Astrocyte (in vitro differentiated cells and primary cell): Measurements from ENCODE around the gene PLAAT5. TPM values are rescaled to one million over a fixed set of nuclear protein-coding genes. Genes with fewer than 3 reads are reported as not detected.

Source experiments
- DNase-seq: peaks from one replicate; pipeline ENCODE4 v3.0.0-alpha.2; 2010; ENCODE audit warnings: low read depth
- FAIRE-seq: peaks from 2 replicates; lab custom pipeline; 2011; peaks lifted over from hg19 to GRCh38; lab: Jason Lieb, UNC
- H2AFZ ChIP-seq: 2 replicates; pipeline ENCODE4 v1.6.0; 2012; ENCODE audit warnings: low read depth, low read length, inconsistent platforms
- H3K27ac ChIP-seq: 2 replicates; pipeline ENCODE4 v1.5.1; 2011; ENCODE audit warnings: low read depth, low read length, inconsistent platforms
- H3K27me3 ChIP-seq: 2 replicates; pipeline ENCODE4 v1.6.0; 2011; ENCODE audit warnings: low read length, inconsistent platforms; ENCODE audit not compliant: insufficient read depth
- H3K36me3 ChIP-seq: 2 replicates; pipeline ENCODE4 v1.5.1; 2011; ENCODE audit warnings: low read length, inconsistent platforms; ENCODE audit not compliant: insufficient read depth
- H3K4me1 ChIP-seq: 2 replicates; pipeline ENCODE4 v1.5.1; 2011; ENCODE audit warnings: low read length, inconsistent platforms; ENCODE audit not compliant: insufficient read depth
- H3K4me2 ChIP-seq: 2 replicates; pipeline ENCODE4 v1.6.0; 2012; ENCODE audit warnings: low read length, inconsistent platforms
- H3K4me3 ChIP-seq: 2 replicates; pipeline ENCODE4 v1.5.1; 2011; ENCODE audit warnings: low read depth, mild to moderate bottlenecking, low read length, inconsistent platforms; ENCODE audit not compliant: insufficient read depth
- H3K79me2 ChIP-seq: 2 replicates; pipeline ENCODE4 v1.6.0; 2012; ENCODE audit warnings: mild to moderate bottlenecking, low read length, inconsistent platforms; ENCODE audit not compliant: insufficient read depth
- H3K9ac ChIP-seq: 2 replicates; pipeline ENCODE4 v1.6.0; 2012; ENCODE audit warnings: mild to moderate bottlenecking, low read length, inconsistent platforms
- H3K9me3 ChIP-seq: 2 replicates; pipeline ENCODE4 v1.5.1; 2012; ENCODE audit warnings: low read depth, mild to moderate bottlenecking, low read length, inconsistent platforms; ENCODE audit not compliant: insufficient read depth
- H4K20me1 ChIP-seq: 2 replicates; pipeline ENCODE4 v1.6.0; 2012; ENCODE audit warnings: low read length, inconsistent platforms; ENCODE audit not compliant: insufficient read depth
- H3K27ac Mint-ChIP-seq: one replicate; pipeline ENCODE4 v1.8.0; 2021; ENCODE audit warnings: mild to moderate bottlenecking, mixed read lengths; ENCODE audit not compliant: unreplicated experiment
- H3K27me3 Mint-ChIP-seq: one replicate; pipeline ENCODE4 v1.8.0; 2021; ENCODE audit warnings: low read depth, mixed read lengths; ENCODE audit not compliant: unreplicated experiment
- H3K36me3 Mint-ChIP-seq: one replicate; pipeline ENCODE4 v1.8.0; 2021; ENCODE audit warnings: low read depth, mixed read lengths; ENCODE audit not compliant: unreplicated experiment
- H3K4me1 Mint-ChIP-seq: one replicate; pipeline ENCODE4 v1.8.0; 2021; ENCODE audit warnings: low read depth, mixed read lengths; ENCODE audit not compliant: unreplicated experiment
- H3K4me3 Mint-ChIP-seq: one replicate; pipeline ENCODE4 v1.8.0; 2021; ENCODE audit warnings: mild to moderate bottlenecking, moderate library complexity, mixed read lengths; ENCODE audit not compliant: unreplicated experiment
- H3K9me3 Mint-ChIP-seq: one replicate; pipeline ENCODE4 v1.8.0; 2021; ENCODE audit warnings: mild to moderate bottlenecking, mixed read lengths; ENCODE audit not compliant: unreplicated experiment
- EZH2 ChIP-seq: IDR thresholded peaks from 2 replicates; pipeline ENCODE4 v1.6.1; 2012; ENCODE audit warnings: mild to moderate bottlenecking, low read length, inconsistent platforms; ENCODE audit not compliant: insufficient read depth
- total RNA-seq: library from RNA; stranded (reverse); gene quantifications from 2 replicates; pipeline ENCODE4 v1.2.1, GENCODE V29; 2021
- TF ChIP-seq, protein P1 (sequence below): IDR thresholded peaks from 2 replicates; pipeline ENCODE4 v1.5.1; 2011; ENCODE audit warnings: low read depth, mild to moderate bottlenecking, inconsistent platforms, low read length, moderate library complexity; ENCODE audit not compliant: insufficient read depth

The PLAAT5 gene
- total RNA-seq, 1 donor from 2014 or later = 0.36 TPM

DNA sequence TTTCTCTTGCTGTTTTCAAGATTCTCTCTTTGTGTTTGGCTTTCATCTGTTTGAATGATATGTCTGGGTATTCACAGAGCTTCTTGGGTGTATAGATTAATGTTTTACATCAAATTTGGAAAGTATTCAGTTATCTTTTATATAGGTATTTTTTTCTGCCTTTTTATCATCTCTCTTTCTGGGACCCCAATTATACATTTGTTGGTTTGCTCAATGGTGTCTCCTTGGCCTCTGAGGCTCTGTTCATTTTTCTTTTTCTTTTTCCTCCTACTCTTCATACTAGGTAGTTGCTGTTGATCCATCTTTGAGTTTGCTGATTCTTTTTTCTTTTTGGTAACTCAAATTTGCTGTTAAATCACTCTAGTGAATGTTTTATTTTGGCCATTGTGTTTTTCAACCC lies 14.3 kb downstream of the PLAAT5 start:
- Histone ChIP-seq H3K79me2 (no peaks in the 10 kb centered on the region), H3K4me1 (no peaks in the 10 kb centered on the region), H3K4me2 (no peak overlapping the region), H3K9me3 (no peaks in the 10 kb centered on the region), H3K9ac (no peak overlapping the region), H4K20me1 (no peaks in the 10 kb centered on the region), H3K36me3 (no peaks in the 10 kb centered on the region), H3K27me3 (peaks cover 3% of the 10 kb centered on the region), H3K27ac (no peak overlapping the region), H3K4me3 (no peak overlapping the region), H2AFZ (no peak overlapping the region)
- no peak for FAIRE-seq
- no peak for DNase-seq
- no peak for TF ChIP-seq EZH2
- TF ChIP-seq, protein P1, sequence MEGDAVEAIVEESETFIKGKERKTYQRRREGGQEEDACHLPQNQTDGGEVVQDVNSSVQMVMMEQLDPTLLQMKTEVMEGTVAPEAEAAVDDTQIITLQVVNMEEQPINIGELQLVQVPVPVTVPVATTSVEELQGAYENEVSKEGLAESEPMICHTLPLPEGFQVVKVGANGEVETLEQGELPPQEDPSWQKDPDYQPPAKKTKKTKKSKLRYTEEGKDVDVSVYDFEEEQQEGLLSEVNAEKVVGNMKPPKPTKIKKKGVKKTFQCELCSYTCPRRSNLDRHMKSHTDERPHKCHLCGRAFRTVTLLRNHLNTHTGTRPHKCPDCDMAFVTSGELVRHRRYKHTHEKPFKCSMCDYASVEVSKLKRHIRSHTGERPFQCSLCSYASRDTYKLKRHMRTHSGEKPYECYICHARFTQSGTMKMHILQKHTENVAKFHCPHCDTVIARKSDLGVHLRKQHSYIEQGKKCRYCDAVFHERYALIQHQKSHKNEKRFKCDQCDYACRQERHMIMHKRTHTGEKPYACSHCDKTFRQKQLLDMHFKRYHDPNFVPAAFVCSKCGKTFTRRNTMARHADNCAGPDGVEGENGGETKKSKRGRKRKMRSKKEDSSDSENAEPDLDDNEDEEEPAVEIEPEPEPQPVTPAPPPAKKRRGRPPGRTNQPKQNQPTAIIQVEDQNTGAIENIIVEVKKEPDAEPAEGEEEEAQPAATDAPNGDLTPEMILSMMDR = no peak
- no peak overlapping the region for H3K27ac Mint-ChIP-seq
- H3K4me1 Mint-ChIP-seq = no peaks in the 10 kb centered on the region
- H3K27me3 Mint-ChIP-seq = peaks cover 4% of the 10 kb centered on the region
- H3K36me3 Mint-ChIP-seq = no peaks in the 10 kb centered on the region
- peaks cover 15% of the 10 kb centered on the region for H3K9me3 Mint-ChIP-seq
- no peak overlapping the region for H3K4me3 Mint-ChIP-seq

- Histone ChIP-seq H3K4me3 (no peak overlapping the region), H3K27ac (no peak overlapping the region), H3K27me3 (no peaks in the 10 kb centered on the region), H3K9me3 (peaks cover 2% of the 10 kb centered on the region), H3K4me2 (no peak overlapping the region), H3K79me2 (no peaks in the 10 kb centered on the region), H2AFZ (no peak overlapping the region), H4K20me1 (no peaks in the 10 kb centered on the region), H3K4me1 (no peaks in the 10 kb centered on the region), H3K9ac (no peak overlapping the region), H3K36me3 (no peaks in the 10 kb centered on the region)
- DNase-seq = no peak
- no peak overlapping the region for H3K4me3 Mint-ChIP-seq
- no peak for FAIRE-seq
- peaks cover 3% of the 10 kb centered on the region for H3K27me3 Mint-ChIP-seq
- no peak overlapping the region for H3K27ac Mint-ChIP-seq
- no peak for TF ChIP-seq EZH2
- TF ChIP-seq, protein P1 = no peak
- no peaks in the 10 kb centered on the region for H3K4me1 Mint-ChIP-seq
- no peaks in the 10 kb centered on the region for H3K36me3 Mint-ChIP-seq
- peaks cover 38% of the 10 kb centered on the region for H3K9me3 Mint-ChIP-seq
Observed at GRCh38 chr11:63472372-63472771, 18.6 kb downstream of the PLAAT5 start.

DNA sequence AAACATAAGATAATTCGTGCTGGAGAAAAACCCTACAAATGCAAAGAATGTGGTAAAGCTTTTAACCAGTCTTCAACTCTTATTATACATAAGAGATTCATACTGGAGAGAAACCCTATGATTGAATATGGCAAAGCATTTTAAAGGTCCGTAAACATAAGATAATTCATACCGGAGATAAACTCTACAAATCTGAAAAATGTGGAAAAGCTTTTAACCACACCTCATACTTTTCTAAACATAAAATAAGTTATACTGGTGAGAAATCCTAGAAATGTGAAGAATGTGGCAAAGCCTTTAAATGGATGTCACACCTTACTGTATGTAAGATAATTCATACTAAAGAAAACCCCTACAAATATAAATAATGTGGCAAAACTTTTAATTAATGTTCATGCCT lies 20.7 kb downstream of the PLAAT5 start:
- no peak for DNase-seq
- no peak overlapping the region for H3K27ac Mint-ChIP-seq
- H3K9me3 Mint-ChIP-seq = peaks cover 41% of the 10 kb centered on the region

More for the DNA sequence above, 20.7 kb downstream of the PLAAT5 start:
- peaks cover 2% of the 10 kb centered on the region for H3K9me3 ChIP-seq
- no peak overlapping the region for H3K27ac ChIP-seq
- H3K36me3 Mint-ChIP-seq = peaks cover 3% of the 10 kb centered on the region
- H3K4me3 Mint-ChIP-seq = no peak overlapping the region
- H4K20me1 ChIP-seq = no peaks in the 10 kb centered on the region
- no peak overlapping the region for H3K4me3 ChIP-seq
- no peaks in the 10 kb centered on the region for H3K36me3 ChIP-seq
- no peak for FAIRE-seq
- H3K27me3 Mint-ChIP-seq = peaks cover 3% of the 10 kb centered on the region
- no peak overlapping the region for H3K4me2 ChIP-seq
- no peak overlapping the region for H2AFZ ChIP-seq
- H3K4me1 ChIP-seq = no peaks in the 10 kb centered on the region
- H3K79me2 ChIP-seq = no peaks in the 10 kb centered on the region
- TF ChIP-seq EZH2 = no peak
- TF ChIP-seq, protein P1 = no peak
- H3K9ac ChIP-seq = no peak overlapping the region
- H3K4me1 Mint-ChIP-seq = no peaks in the 10 kb centered on the region
- H3K27me3 ChIP-seq = no peaks in the 10 kb centered on the region
